Subcutaneous adipose tissue (tissue), 4 donors: ENCODE results near the gene NAA15. TPM values are rescaled to one million over a fixed set of nuclear protein-coding genes. Genes with fewer than 3 reads are reported as not detected.

Experiments
- CTCF ChIP-seq: fragments of 450-650 bp; IDR thresholded peaks from one replicate; pipeline ENCODE4 v1.5.1; 2016; ENCODE audit warnings: low read depth, mild to moderate bottlenecking, control low read depth, antibody characterized with exemption, moderate library complexity
- total RNA-seq, 4 donors: library from RNA; depleted of rRNA; stranded (reverse); fragments of >200 nt; gene quantifications; one replicate each; pipeline ENCODE4 v1.1.0, GENCODE V29; 2016

NAA15 gene
- total RNA-seq, 4 donors from 2014 or later, result 17.1 to 63.8 (median 25.2) TPM

DNA sequence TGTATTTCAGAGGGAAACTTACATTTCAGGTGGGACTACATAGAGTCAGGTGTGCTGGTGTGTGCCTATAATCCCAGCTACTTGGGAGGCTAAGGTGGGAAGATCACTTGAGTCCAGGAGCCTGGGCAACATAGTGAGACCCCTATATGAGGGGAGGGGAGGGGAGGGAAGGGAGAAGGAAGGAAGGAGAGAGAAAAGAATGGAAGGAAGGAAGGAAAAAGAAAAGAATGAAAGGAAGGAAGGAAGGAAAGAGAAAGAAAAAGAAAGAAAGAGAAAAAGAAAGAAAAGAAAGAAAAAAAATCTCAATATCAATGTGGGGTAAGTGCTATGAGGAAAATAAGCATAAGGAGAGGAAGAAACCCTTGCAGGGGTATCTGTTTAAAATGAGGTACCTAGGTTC lies 109.0 kb downstream of the NAA15 start:
- TF ChIP-seq CTCF, result no peak

DNA sequence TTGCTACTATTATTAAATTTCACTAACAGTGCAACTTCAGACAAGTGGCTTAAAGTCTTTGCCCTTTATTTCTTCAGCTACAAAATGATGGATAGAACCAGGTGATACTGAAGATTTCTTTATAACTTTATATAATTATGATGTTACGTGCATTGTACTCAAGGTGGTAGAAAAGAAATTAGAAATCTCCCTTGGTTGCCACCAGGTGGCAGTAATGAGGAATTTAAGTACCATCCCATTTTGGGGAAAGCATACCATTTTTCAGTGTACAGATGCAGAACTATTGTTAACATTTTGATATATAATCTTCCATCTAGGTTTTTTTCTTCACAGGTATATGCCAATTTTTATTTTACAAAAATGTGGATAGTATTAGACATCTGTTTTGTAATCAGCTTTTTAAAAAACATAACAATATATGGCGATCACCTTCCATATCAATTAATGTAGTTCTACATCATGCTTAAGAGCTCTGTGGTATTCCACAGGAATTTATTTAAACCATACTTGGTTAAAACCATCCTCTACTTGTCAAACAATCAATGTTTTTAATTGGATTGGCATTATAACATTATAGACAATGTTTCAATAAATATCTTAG lies 114.9 kb downstream of the NAA15 start:
- TF ChIP-seq CTCF, result no peak

DNA sequence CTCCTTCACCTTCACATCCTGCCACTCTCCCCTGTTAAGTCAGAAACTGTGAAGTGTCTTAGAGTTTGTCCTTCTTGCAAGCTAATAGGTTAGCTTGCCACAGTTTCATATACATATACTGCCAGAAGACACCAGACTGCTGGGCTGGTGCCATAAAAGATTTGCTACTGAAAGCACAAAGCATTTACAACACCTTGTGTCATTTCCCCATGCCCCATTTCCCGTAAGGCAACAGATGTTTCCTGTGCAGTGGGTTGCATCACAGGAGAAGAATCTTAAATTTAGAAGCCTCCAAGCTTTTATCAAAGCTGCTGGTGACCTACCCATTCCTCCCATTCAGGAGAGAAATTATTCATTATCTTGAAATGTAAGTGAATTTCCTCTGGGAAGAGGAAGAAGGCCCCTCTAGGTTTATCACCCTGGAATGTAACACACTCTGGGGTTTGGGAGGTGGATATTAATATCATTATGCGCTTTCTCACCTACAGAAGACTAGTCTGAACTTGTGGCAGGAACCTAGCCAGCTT lies 118.1 kb downstream of the NAA15 start:
- no peak for TF ChIP-seq CTCF

DNA sequence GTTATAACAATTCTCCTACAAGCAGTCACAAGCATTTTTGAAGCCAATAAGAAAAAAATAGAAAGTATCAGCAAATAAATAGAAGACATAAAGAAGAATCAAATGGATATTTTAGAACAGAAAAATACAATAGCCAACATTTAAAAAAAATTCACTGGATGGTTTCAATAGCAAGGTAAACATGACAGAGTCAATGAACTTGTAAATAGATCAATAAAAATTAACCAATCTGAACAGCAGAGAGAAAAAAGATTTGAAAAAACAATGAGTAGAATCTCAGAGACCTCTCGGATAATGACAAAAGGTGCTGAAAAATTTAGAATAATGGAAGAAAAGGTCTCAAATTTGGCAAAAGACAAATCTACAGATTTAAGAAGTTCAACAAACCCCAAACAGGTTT lies 119.3 kb downstream of the NAA15 start:
- TF ChIP-seq CTCF, result no peak

DNA sequence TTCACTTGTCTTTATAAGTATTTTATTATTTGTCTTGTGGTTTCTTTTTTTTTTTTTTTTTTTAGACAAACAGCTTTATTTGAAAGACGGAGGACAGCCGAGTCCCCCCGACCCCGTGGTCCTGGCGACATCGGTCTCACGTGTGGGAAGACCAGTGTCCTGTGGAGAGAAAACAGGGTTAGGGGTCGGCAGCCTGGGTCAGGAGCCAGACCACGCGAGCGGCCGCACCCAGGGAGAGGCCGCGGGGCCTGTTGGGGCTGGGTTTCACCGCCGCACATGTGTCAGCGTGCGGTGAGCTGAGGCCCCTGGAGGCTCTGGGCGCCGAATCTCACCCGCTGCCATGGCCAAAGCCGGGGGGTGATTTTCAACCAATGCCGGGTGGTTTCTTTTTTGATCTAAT lies 134.8 kb downstream of the NAA15 start:
- no peak for TF ChIP-seq CTCF

GRCh38 chr4:139438141-139438540 lies 136.8 kb downstream of the NAA15 start:
- TF ChIP-seq CTCF, result no peak

- no peak for TF ChIP-seq CTCF
Observed at GRCh38 chr4:139441029-139441428, 139.7 kb downstream of the NAA15 start.
